Neural progenitor cell (in vitro differentiated cells): ENCODE data around the gene PPP2R2D.

Experiments
- EZH2phosphoT487 ChIP-seq: fragments of 200-600 bp; sonication (generic); IDR thresholded peaks from 2 replicates; pipeline ENCODE4 v1.6.1; 2017; ENCODE audit warnings: antibody characterized with exemption
- TF ChIP-seq, protein P1 (sequence below): fragments of 200-600 bp; sonication (generic); IDR thresholded peaks from 2 replicates; pipeline ENCODE4 v1.5.1; 2017; ENCODE audit warnings: antibody characterized with exemption, mild to moderate bottlenecking

DNA sequence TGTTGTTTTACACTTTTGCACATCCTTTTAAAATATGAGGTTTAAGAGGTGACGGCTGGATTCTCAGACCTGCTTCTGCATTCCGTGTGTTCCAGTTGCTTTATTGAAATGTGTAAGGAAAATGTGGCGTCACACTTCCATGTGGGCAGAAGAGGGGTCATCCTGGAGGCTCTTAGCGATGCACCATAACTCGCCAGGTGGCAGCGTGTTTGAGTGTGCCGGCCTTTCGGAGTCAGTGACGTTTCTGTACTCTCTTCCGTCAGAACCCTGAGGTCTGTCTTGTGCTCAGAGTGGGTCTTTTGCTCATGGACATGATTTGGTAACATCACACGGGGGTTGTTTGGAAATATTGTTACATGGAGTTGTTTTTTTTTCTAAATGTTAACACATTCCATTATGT lies 9.1 kb downstream of the PPP2R2D start:
- TF ChIP-seq, protein P1, sequence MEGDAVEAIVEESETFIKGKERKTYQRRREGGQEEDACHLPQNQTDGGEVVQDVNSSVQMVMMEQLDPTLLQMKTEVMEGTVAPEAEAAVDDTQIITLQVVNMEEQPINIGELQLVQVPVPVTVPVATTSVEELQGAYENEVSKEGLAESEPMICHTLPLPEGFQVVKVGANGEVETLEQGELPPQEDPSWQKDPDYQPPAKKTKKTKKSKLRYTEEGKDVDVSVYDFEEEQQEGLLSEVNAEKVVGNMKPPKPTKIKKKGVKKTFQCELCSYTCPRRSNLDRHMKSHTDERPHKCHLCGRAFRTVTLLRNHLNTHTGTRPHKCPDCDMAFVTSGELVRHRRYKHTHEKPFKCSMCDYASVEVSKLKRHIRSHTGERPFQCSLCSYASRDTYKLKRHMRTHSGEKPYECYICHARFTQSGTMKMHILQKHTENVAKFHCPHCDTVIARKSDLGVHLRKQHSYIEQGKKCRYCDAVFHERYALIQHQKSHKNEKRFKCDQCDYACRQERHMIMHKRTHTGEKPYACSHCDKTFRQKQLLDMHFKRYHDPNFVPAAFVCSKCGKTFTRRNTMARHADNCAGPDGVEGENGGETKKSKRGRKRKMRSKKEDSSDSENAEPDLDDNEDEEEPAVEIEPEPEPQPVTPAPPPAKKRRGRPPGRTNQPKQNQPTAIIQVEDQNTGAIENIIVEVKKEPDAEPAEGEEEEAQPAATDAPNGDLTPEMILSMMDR, result no peak
- TF ChIP-seq EZH2phosphoT487, result no peak
